Left kidney (tissue), 8 donors: ENCODE data around the gene L3MBTL1. TPM values are rescaled to one million over a fixed set of nuclear protein-coding genes. Genes with fewer than 3 reads are reported as not detected.
A peak's percentile ranks its signal among the peaks of the same experiment; 100 is the strongest.

Experiments
- DNase-seq: peaks from one replicate; pipeline ENCODE4 v3.0.0-alpha.2; 2013
- long read RNA-seq, 8 donors: transcript quantifications; one replicate each; lab custom pipeline, GENCODE V29; 2026
- polyA plus RNA-seq: library from polyadenylated mRNA; unstranded; fragments of 120-200 nt; gene quantifications from one replicate; pipeline ENCODE4 v1.2.1, GENCODE V29; 2013; ENCODE audit not compliant: insufficient read length

Gene L3MBTL1
- polyA plus RNA-seq: 26.6 TPM
- long read RNA-seq, donor 1, partial matches to known transcripts: 0 of 1 reads
- long read RNA-seq, donor 1, other reads (novel, unspliced or antisense): 0 of 1 reads
- long read RNA-seq, donor 2, partial matches to known transcripts: 0 of 2 reads
- long read RNA-seq, donor 2, other reads (novel, unspliced or antisense): 0 of 2 reads
- long read RNA-seq, donor 3: 0 reads
- long read RNA-seq, donor 4: 0 reads
- long read RNA-seq, donor 5: 0 reads
- long read RNA-seq, donor 6: 0 reads
- long read RNA-seq, donor 7, partial matches to known transcripts: 0 of 2 reads
- long read RNA-seq, donor 7, other reads (novel, unspliced or antisense): 0 of 2 reads
- long read RNA-seq, donor 8: 0 reads

GRCh38 chr20:43507150-43508080, at the start of gene L3MBTL1:
Gene L3MBTL1, plus strand, starts transcription at chr20:43507697. Its CDS starts 5,807 bp downstream, at chr20:43513504.
- peak; percentile 52 for DNase-seq

GRCh38 chr20:43458422-43458924, 49.0 kb upstream of the L3MBTL1 start:
- DNase-seq: no peak

GRCh38 chr20:43459022-43459942, 48.2 kb upstream of the L3MBTL1 start:
- DNase-seq: peak; percentile 26

- DNase-seq: no peak
Measured at GRCh38 chr20:43460172-43460829, 47.2 kb upstream of the L3MBTL1 start.

DNA sequence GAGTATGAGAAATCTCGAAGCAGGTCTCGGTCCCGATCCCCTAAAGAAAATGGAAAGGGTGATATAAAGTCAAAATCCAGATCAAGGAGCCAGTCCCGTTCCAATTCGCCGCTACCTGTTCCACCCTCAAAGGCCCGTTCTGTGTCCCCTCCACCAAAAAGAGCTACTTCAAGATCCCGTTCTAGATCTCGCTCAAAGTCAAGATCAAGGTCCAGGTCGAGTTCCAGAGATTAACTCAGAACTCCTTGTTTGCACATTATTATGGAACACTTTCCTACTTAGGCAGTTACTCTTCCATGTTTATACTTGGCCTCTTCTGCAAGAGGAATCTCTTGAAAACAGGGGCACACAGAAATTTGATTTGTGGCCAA, 46.7 kb upstream of the L3MBTL1 start:
- DNase-seq: no peak

GRCh38 chr20:43461894-43462659, 45.4 kb upstream of the L3MBTL1 start:
- DNase-seq: no peak

- no peak for DNase-seq
Measured at GRCh38 chr20:43462660-43463526, 44.6 kb upstream of the L3MBTL1 start.

- DNase-seq: no peak
Measured at GRCh38 chr20:43463527-43464218, 43.8 kb upstream of the L3MBTL1 start.

DNA sequence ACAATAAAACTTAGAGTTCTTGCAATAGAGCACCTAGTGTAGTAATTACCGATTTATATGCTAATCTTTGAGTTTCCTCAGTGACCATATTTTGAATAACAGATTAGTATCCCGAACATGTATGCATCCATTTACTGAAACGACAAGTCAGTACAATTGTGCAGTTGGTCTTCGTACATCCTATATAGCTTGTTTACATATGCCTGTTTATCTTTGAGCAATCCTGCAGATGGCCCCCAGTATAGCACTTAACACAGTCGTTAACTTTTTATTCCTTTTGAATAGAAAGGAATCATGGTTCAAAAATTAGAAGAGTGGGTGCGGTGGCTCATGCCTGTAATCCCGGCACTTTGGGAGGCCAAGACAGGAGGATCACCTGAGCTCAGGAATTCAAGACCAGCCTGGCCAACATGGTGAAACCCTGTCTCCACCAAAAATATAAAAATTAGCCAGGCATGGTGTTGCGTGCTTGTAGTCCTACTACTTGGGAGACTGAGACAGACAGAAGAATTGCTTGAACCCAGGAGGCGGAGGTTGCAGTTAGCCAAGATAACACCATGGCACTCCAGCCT, 43.2 kb upstream of the L3MBTL1 start:
- no peak for DNase-seq

GRCh38 chr20:43465625-43465943, 41.9 kb upstream of the L3MBTL1 start:
- no peak for DNase-seq

- no peak for DNase-seq
Measured at GRCh38 chr20:43467589-43467988, 39.9 kb upstream of the L3MBTL1 start.

GRCh38 chr20:43472671-43473380, 34.7 kb upstream of the L3MBTL1 start:
- DNase-seq: no peak

DNA sequence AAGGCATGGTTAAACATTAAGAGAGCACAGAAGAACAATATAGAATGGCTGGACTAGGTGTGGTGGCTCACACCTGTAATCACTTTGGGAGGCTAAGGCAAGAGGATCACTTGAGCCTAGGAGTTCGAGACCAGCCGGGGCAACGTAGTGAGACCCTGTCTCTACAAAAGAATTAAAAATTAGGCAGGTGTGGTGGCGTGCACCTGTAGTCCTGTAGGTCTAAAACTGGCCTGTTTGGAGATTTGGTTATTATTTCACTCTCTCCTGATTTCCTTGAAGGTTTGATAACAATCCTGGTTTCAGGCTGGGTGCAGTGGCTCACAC, 34.2 kb upstream of the L3MBTL1 start:
- no peak for DNase-seq

GRCh38 chr20:43477193-43477592, 30.3 kb upstream of the L3MBTL1 start:
- DNase-seq: no peak

- DNase-seq: no peak
Measured at GRCh38 chr20:43477619-43478018, 29.9 kb upstream of the L3MBTL1 start.

DNA sequence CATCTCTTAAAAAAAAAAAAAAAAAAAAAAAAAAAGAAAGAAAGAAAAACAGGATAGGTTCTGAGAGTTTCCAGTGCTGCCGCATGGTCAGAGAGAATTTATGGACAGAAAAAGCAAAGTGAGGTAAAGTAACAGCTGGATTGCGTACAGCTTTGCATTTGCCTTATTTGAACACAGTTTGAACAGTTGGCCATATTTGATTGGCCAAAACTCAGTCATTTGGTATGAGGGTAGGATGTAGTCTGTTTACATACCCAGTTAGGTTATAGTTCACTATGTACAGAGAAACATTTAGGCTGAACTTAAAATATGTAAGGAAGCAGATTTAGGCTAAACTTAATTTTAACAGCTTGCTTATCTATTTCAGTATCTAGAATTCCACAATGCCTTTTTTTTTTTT, 17.5 kb upstream of the L3MBTL1 start:
- no peak for DNase-seq

- no peak for DNase-seq
Measured at GRCh38 chr20:43492101-43492500, 15.4 kb upstream of the L3MBTL1 start.

GRCh38 chr20:43495388-43495787, 12.1 kb upstream of the L3MBTL1 start:
- no peak for DNase-seq
